Ovary (tissue), 3 donors: ENCODE results near the gene CNMD.

Experiments used
- EP300 ChIP-seq: sonication (generic); formaldehyde crosslinking; IDR thresholded peaks from one replicate; pipeline ENCODE4 v1.6.1; 2017; ENCODE audit warnings: antibody characterized with exemption
- TF ChIP-seq, protein P1 (sequence below), 3 donors: fragments of 450-650 bp in 2 of 3; fragments of 200-600 bp in 1 of 3; IDR thresholded peaks; one replicate each; pipeline versions ENCODE4 v1.5.1 to v1.8.0; 2016 to 2022; ENCODE audit warnings: antibody characterized with exemption in 3 of 3, mild to moderate bottlenecking in 1 of 3
- donor health status: DM: no; HTN: no; CAD: no.

DNA sequence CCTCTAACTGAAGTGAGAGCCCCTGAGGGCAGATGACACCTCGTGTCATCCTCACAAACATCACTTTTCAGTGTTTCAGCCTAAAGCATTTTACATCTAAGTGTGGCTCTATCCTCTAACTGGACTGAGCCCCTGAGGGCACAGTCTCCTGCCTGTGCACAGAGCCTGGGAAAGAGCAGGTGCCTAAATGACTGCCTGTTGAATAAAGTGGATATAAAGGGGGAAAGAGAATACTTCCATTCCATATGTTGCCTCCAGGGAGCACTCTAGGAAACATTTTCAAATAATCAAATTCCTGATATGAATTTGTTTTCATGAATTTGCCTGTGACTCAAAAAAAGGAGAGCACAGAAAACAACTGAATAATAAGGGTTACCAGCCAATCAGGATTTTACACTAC is 32.2 kb downstream of the CNMD start:
- TF ChIP-seq, protein P1, sequence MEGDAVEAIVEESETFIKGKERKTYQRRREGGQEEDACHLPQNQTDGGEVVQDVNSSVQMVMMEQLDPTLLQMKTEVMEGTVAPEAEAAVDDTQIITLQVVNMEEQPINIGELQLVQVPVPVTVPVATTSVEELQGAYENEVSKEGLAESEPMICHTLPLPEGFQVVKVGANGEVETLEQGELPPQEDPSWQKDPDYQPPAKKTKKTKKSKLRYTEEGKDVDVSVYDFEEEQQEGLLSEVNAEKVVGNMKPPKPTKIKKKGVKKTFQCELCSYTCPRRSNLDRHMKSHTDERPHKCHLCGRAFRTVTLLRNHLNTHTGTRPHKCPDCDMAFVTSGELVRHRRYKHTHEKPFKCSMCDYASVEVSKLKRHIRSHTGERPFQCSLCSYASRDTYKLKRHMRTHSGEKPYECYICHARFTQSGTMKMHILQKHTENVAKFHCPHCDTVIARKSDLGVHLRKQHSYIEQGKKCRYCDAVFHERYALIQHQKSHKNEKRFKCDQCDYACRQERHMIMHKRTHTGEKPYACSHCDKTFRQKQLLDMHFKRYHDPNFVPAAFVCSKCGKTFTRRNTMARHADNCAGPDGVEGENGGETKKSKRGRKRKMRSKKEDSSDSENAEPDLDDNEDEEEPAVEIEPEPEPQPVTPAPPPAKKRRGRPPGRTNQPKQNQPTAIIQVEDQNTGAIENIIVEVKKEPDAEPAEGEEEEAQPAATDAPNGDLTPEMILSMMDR (IDR thresholded peaks at IDR 0.05): no peak
- no peak for TF ChIP-seq EP300
